ENCODE measurements around the gene STEAP3. TPM values are rescaled to one million over a fixed set of nuclear protein-coding genes. Genes with fewer than 3 reads are reported as not detected.

The STEAP3 gene
- total RNA-seq, 1 experiment from 2014 or later, result 30.5 TPM

GRCh38 chr2:119198240-119198840 lies 25.3 kb upstream of the STEAP3 start:
- CTCF ChIA-PET, result interaction anchor here (0.9 kb wide), 1 partner anchor 11 kb away, joined by 5 read pairs; no protein-coding TSS in a partner anchor
- Mint-ChIP-seq H3K27ac (ENCODE audit: unreplicated experiment) (no peak overlapping the region), H3K9me3 (ENCODE audit: low read depth, unreplicated experiment) (no peaks in the 10 kb centered on the region), H3K4me1 (ENCODE audit: low read depth, unreplicated experiment) (peaks cover 40% of the 10 kb centered on the region), H3K4me3 (ENCODE audit: low read depth, unreplicated experiment) (no peak overlapping the region), H3K36me3 (ENCODE audit: insufficient read depth, unreplicated experiment) (no peaks in the 10 kb centered on the region), H3K27me3 (ENCODE audit: unreplicated experiment) (peaks cover 20% of the 10 kb centered on the region)
- intact Hi-C loops (cut with micrococcal nuclease; ENCODE audit: unreplicated experiment), result no loop called here
- no TSS peak for BruUV-seq (replicated peaks)
- TF ChIP-seq CTCF (IDR thresholded peaks at IDR 0.05; ENCODE audit: unreplicated experiment), result no peak
- DNase-seq, result no peak

- no peaks in the 10 kb centered on the region for H3K36me3 Mint-ChIP-seq (ENCODE audit: insufficient read depth, unreplicated experiment)
- no peak overlapping the region for H3K4me3 Mint-ChIP-seq (ENCODE audit: low read depth, unreplicated experiment)
- no peak for TF ChIP-seq CTCF (IDR thresholded peaks at IDR 0.05; ENCODE audit: unreplicated experiment)
- DNase-seq, result no peak
- CTCF ChIA-PET, result interaction anchor here (0.6 to 1.0 kb wide), 3 partner anchors 10 to 190 kb away, joined by 3 to 4 read pairs (median 3); no protein-coding TSS in a partner anchor
- no TSS peak for BruUV-seq (replicated peaks)
- peaks cover 25% of the 10 kb centered on the region for H3K4me1 Mint-ChIP-seq (ENCODE audit: low read depth, unreplicated experiment)
- intact Hi-C loops (cut with micrococcal nuclease; ENCODE audit: unreplicated experiment), result no loop called here
- no peaks in the 10 kb centered on the region for H3K9me3 Mint-ChIP-seq (ENCODE audit: low read depth, unreplicated experiment)
- H3K27ac Mint-ChIP-seq (ENCODE audit: unreplicated experiment), result no peak overlapping the region
- no peaks in the 10 kb centered on the region for H3K27me3 Mint-ChIP-seq (ENCODE audit: unreplicated experiment)
These were observed 21.8 kb upstream of the STEAP3 start for GRCh38 chr2:119201815-119202214.

GRCh38 chr2:119202610-119203310 lies 20.9 kb upstream of the STEAP3 start:
- TF ChIP-seq CTCF (IDR thresholded peaks at IDR 0.05; ENCODE audit: unreplicated experiment), result no peak
- H3K4me3 Mint-ChIP-seq (ENCODE audit: low read depth, unreplicated experiment), result no peak overlapping the region
- no peak overlapping the region for H3K27ac Mint-ChIP-seq (ENCODE audit: unreplicated experiment)
- H3K9me3 Mint-ChIP-seq (ENCODE audit: low read depth, unreplicated experiment), result no peaks in the 10 kb centered on the region
- BruUV-seq (replicated peaks), result no TSS peak
- no peaks in the 10 kb centered on the region for H3K27me3 Mint-ChIP-seq (ENCODE audit: unreplicated experiment)
- CTCF ChIA-PET, result interaction anchor here (0.6 to 0.9 kb wide), 3 partner anchors 191 to 320 kb away, joined by 3 to 5 read pairs (median 4); no protein-coding TSS in a partner anchor
- H3K36me3 Mint-ChIP-seq (ENCODE audit: insufficient read depth, unreplicated experiment), result no peaks in the 10 kb centered on the region
- intact Hi-C loops (cut with micrococcal nuclease; ENCODE audit: unreplicated experiment), result no loop called here
- no peak for DNase-seq
- peaks cover 26% of the 10 kb centered on the region for H3K4me1 Mint-ChIP-seq (ENCODE audit: low read depth, unreplicated experiment)

DNA sequence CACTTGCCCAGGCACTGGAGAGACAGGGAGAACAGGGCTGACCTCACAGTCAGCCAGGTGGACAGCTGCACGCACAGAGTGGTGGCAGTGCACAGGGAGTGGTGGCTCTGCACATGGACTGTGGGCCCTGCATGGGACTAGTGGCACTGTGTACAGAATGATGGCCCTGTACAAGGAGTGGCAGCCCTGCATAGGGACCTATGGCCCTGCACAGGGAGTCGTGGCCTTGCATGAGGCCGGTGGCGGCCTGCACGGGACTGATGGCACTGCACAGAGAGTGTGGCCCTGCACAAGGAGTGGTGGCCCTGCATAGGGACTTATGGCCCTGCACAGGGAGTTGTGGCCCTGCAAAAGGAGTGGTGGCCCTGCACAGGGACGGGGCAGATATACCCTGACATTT lies 19.1 kb upstream of the STEAP3 start:
- H3K27me3 Mint-ChIP-seq (ENCODE audit: unreplicated experiment), result no peaks in the 10 kb centered on the region
- H3K4me3 Mint-ChIP-seq (ENCODE audit: low read depth, unreplicated experiment), result no peak overlapping the region
- CTCF ChIA-PET, result no interaction called here
- H3K36me3 Mint-ChIP-seq (ENCODE audit: insufficient read depth, unreplicated experiment), result no peaks in the 10 kb centered on the region
- intact Hi-C loops (cut with micrococcal nuclease; ENCODE audit: unreplicated experiment), result no loop called here
- H3K4me1 Mint-ChIP-seq (ENCODE audit: low read depth, unreplicated experiment), result peaks cover 30% of the 10 kb centered on the region
- no peak for DNase-seq
- H3K9me3 Mint-ChIP-seq (ENCODE audit: low read depth, unreplicated experiment), result no peaks in the 10 kb centered on the region
- BruUV-seq (replicated peaks), result no TSS peak
- TF ChIP-seq CTCF (IDR thresholded peaks at IDR 0.05; ENCODE audit: unreplicated experiment), result no peak
- H3K27ac Mint-ChIP-seq (ENCODE audit: unreplicated experiment), result no peak overlapping the region

All from Calu3 (cell line).